H9 (cell line): Measurements from ENCODE around the gene FANCC. TPM values are rescaled to one million over a fixed set of nuclear protein-coding genes. Genes with fewer than 3 reads are reported as not detected.

Experiments
- DNase-seq: peaks from one replicate; pipeline ENCODE4 v3.0.0-alpha.2; 2017
- H2AFZ ChIP-seq: one replicate; pipeline ENCODE4 v1.6.1; 2013; ENCODE audit warnings: mild to moderate bottlenecking, low read length, control low read depth, moderate library complexity
- H2AK5ac ChIP-seq: 2 replicates; pipeline ENCODE4 v1.6.1; 2013; ENCODE audit warnings: low read length, control low read depth, mixed read lengths; ENCODE audit not compliant: insufficient read length
- H2BK120ac ChIP-seq: one replicate; pipeline ENCODE4 v1.6.1; 2013; ENCODE audit warnings: low read depth, mild to moderate bottlenecking, low read length, control low read depth, inconsistent platforms; ENCODE audit not compliant: poor library complexity, severe bottlenecking
- H2BK12ac ChIP-seq: 2 replicates; pipeline ENCODE4 v1.6.1; 2013; ENCODE audit warnings: low read length, control low read depth, mixed read lengths, low read depth; ENCODE audit not compliant: insufficient read length
- H2BK15ac ChIP-seq: 2 replicates; pipeline ENCODE4 v1.6.1; 2013; ENCODE audit warnings: low read depth, low read length, control low read depth
- H2BK20ac ChIP-seq: one replicate; pipeline ENCODE4 v1.6.1; 2013; ENCODE audit warnings: low read depth, mild to moderate bottlenecking, low read length, control low read depth, inconsistent platforms; ENCODE audit not compliant: poor library complexity, severe bottlenecking
- H2BK5ac ChIP-seq: 2 replicates; pipeline ENCODE4 v1.6.1; 2013; ENCODE audit warnings: low read length, control low read depth, mixed read lengths; ENCODE audit not compliant: insufficient read length
- H3K14ac ChIP-seq: 2 replicates; pipeline ENCODE4 v1.6.1; 2013; ENCODE audit warnings: low read length, control low read depth; ENCODE audit not compliant: insufficient read depth
- H3K18ac ChIP-seq: 2 replicates; pipeline ENCODE4 v1.6.1; 2013; ENCODE audit warnings: low read depth, mild to moderate bottlenecking, mixed read lengths, low read length, control low read depth; ENCODE audit not compliant: insufficient read length
- H3K23ac ChIP-seq: 2 replicates; pipeline ENCODE4 v1.6.1; 2013; ENCODE audit warnings: low read length, control low read depth, mixed read lengths, low read depth; ENCODE audit not compliant: insufficient read length
- H3K23me2 ChIP-seq: 2 replicates; pipeline ENCODE4 v1.6.1; 2013; ENCODE audit warnings: low read depth, mild to moderate bottlenecking, mixed read lengths, low read length, control low read depth; ENCODE audit not compliant: insufficient read length, poor library complexity, severe bottlenecking
- H3K27ac ChIP-seq: 2 replicates; pipeline ENCODE4 v1.5.1; 2013; ENCODE audit warnings: low read length, control low read depth, mixed read lengths, low read depth; ENCODE audit not compliant: insufficient read length
- H3K27me3 ChIP-seq: 2 replicates; pipeline ENCODE4 v1.6.1; 2013; ENCODE audit warnings: low read length, control low read depth, inconsistent platforms; ENCODE audit not compliant: insufficient read depth
- H3K4ac ChIP-seq: 2 replicates; pipeline ENCODE4 v1.6.1; 2013; ENCODE audit warnings: low read depth, mild to moderate bottlenecking, control low read depth, inconsistent platforms, low read length, moderate library complexity
- H3K4me1 ChIP-seq: 2 replicates; pipeline ENCODE4 v1.6.1; 2013; ENCODE audit warnings: low read length, control low read depth, inconsistent platforms; ENCODE audit not compliant: insufficient read depth
- H3K4me2 ChIP-seq: 2 replicates; pipeline ENCODE4 v1.6.1; 2013; ENCODE audit warnings: low read length, control low read depth, mixed read lengths; ENCODE audit not compliant: insufficient read length, insufficient read depth
- H3K56ac ChIP-seq: 2 replicates; pipeline ENCODE4 v1.6.1; 2013; ENCODE audit warnings: low read depth, mild to moderate bottlenecking, mixed read lengths, low read length, control low read depth; ENCODE audit not compliant: insufficient read length
- H3K79me1 ChIP-seq: 2 replicates; pipeline ENCODE4 v1.6.1; 2013; ENCODE audit warnings: low read depth, mild to moderate bottlenecking, moderate library complexity, low read length, control low read depth, inconsistent platforms; ENCODE audit not compliant: insufficient read depth, poor library complexity, severe bottlenecking
- H3K79me2 ChIP-seq: 2 replicates; pipeline ENCODE4 v1.6.1; 2013; ENCODE audit warnings: low read length, control low read depth, inconsistent platforms; ENCODE audit not compliant: insufficient read depth
- H3K9ac ChIP-seq: 2 replicates; pipeline ENCODE4 v1.6.1; 2013; ENCODE audit warnings: low read length, control low read depth, mixed read lengths; ENCODE audit not compliant: insufficient read length; ENCODE audit errors: extremely low read depth
- H3K9me3 ChIP-seq: one replicate; pipeline ENCODE4 v1.6.1; 2013; ENCODE audit warnings: low read depth, low read length, inconsistent platforms; ENCODE audit not compliant: control insufficient read depth
- H3T11ph ChIP-seq: one replicate; pipeline ENCODE4 v1.6.1; 2013; ENCODE audit warnings: mild to moderate bottlenecking, low read length, control low read depth, inconsistent platforms
- H4K20me1 ChIP-seq: one replicate; pipeline ENCODE4 v1.6.1; 2013; ENCODE audit not compliant: control insufficient read depth, insufficient read length, insufficient read depth
- H4K5ac ChIP-seq: 2 replicates; pipeline ENCODE4 v1.6.1; 2013; ENCODE audit warnings: low read depth, mild to moderate bottlenecking, mixed read lengths, low read length, control low read depth; ENCODE audit not compliant: insufficient read length
- H4K8ac ChIP-seq: replicated peaks from 2 replicates; pipeline ENCODE4 v1.6.1; 2013; ENCODE audit warnings: low read length, control low read depth, mixed read lengths, low read depth; ENCODE audit not compliant: insufficient read length
- H4K91ac ChIP-seq: 2 replicates; pipeline ENCODE4 v1.6.1; 2013; ENCODE audit warnings: low read depth, mild to moderate bottlenecking, moderate library complexity, mixed read lengths, low read length, control low read depth; ENCODE audit not compliant: insufficient read length
- H3K27ac Mint-ChIP-seq, 3 experiments: 2 replicates in 2 of 3; 3 replicates in 1 of 3; pipeline ENCODE4 v1.8.0; 2020 to 2021; ENCODE audit warnings: mixed read lengths in 3 of 3, mild to moderate bottlenecking in 1 of 3, moderate library complexity in 1 of 3
- H3K27me3 Mint-ChIP-seq: 2 replicates; pipeline ENCODE4 v1.8.0; 2021; ENCODE audit warnings: low read depth, mild to moderate bottlenecking, moderate library complexity, mixed read lengths
- H3K36me3 Mint-ChIP-seq, 3 experiments: 2 replicates in 2 of 3; 3 replicates in 1 of 3; pipeline ENCODE4 v1.8.0; 2020 to 2021; ENCODE audit warnings: low read depth in 3 of 3, mixed read lengths in 3 of 3; ENCODE audit not compliant: insufficient read depth in 1 of 3
- H3K4me1 Mint-ChIP-seq, 2 experiments: 2 replicates each; pipeline ENCODE4 v1.8.0; 2020; ENCODE audit warnings: mixed read lengths in 2 of 2
- H3K4me3 Mint-ChIP-seq, 2 experiments: 2 replicates in 1 of 2; 3 replicates in 1 of 2; pipeline ENCODE4 v1.8.0; 2020 to 2021; ENCODE audit warnings: mild to moderate bottlenecking in 2 of 2, mixed read lengths in 2 of 2, moderate library complexity in 1 of 2
- H3K9me3 Mint-ChIP-seq, 2 experiments: 2 replicates in 1 of 2; 3 replicates in 1 of 2; pipeline ENCODE4 v1.8.0; 2020; ENCODE audit warnings: mild to moderate bottlenecking in 2 of 2, mixed read lengths in 2 of 2, moderate library complexity in 1 of 2
- CTCF ChIP-seq: fragments of 200-600 bp; sonication (generic); conservative IDR thresholded peaks from 3 replicates; pipeline ENCODE4 v1.8.0; 2021; ENCODE audit warnings: antibody characterized with exemption, mild to moderate bottlenecking
- WGBS: extraction: QIAGEN DNeasy Blood & Tissue Kit; methylation state at CpG from one replicate; pipeline ENCODE4 v1.1.7; 2013; ENCODE audit warnings: missing lambda C conversion rate, low lambda C conversion rate, mixed read lengths; ENCODE audit not compliant: insufficient read length; ENCODE audit errors: extremely low coverage; 5-methylcytosine and 5-hydroxymethylcytosine counted together
- total RNA-seq: library from RNA; stranded (reverse); gene quantifications from 2 replicates; pipeline ENCODE4 v1.2.1, GENCODE V29; 2021

Gene FANCC
- total RNA-seq, 1 experiment from 2014 or later, result 14.6 TPM

GRCh38 chr9:95103871-95104580 lies 213.5 kb downstream of the FANCC start:
- Histone ChIP-seq H2AFZ (no peak overlapping the region), H2AK5ac (no peak overlapping the region), H3K4ac (no peak overlapping the region), H2BK12ac (no peak overlapping the region), H3K18ac (no peak overlapping the region), H3K27me3 (no peaks in the 10 kb centered on the region), H3K23me2 (no peaks in the 10 kb centered on the region), H3K27ac (no peak overlapping the region), H4K5ac (no peak overlapping the region), H3K79me1 (no peaks in the 10 kb centered on the region), H2BK120ac (no peak overlapping the region), H3K4me2 (no peak overlapping the region), H3K23ac (no peak overlapping the region), H3K9ac (no peak overlapping the region), H3K79me2 (no peaks in the 10 kb centered on the region), H3K14ac (no peak overlapping the region; the same call in 1 of the 2 replicates), H3K9me3 (no peaks in the 10 kb centered on the region), H4K8ac (no peak overlapping the region), H3K56ac (no peak overlapping the region), H2BK20ac (no peak overlapping the region), H3K4me1 (no peaks in the 10 kb centered on the region), H2BK15ac (no peak overlapping the region), H3T11ph (no peak overlapping the region), H2BK5ac (no peak overlapping the region), H4K20me1 (no peaks in the 10 kb centered on the region), H4K91ac (no peak overlapping the region)
- H3K9me3 Mint-ChIP-seq, result no peaks in the 10 kb centered on the region
- peak overlapping the region in 1 of 3 experiments; percentile 77; a peak in 1 of 7 replicates for H3K27ac Mint-ChIP-seq
- H3K27me3 Mint-ChIP-seq, result no peaks in the 10 kb centered on the region
- DNase-seq, result no peak
- H3K4me3 Mint-ChIP-seq, result no peak overlapping the region
- H3K36me3 Mint-ChIP-seq, result peaks cover 0 to 5% (median 2%) of the 10 kb centered on the region in 3 experiments; a peak in 3 of 7 replicates
- peaks cover 9% of the 10 kb centered on the region in 2 experiments for H3K4me1 Mint-ChIP-seq
- no CpG with 5 or more reads among the region's 20 CpGs for WGBS
- TF ChIP-seq CTCF, result no peak
